GM04504 (cell line): Measurements from ENCODE around the gene PIK3C3.
"Not testable (repeated sequence)": the region's sequence is repeated elsewhere in the genome, so short reads cannot be mapped to it uniquely, and the experiment has no call there.

Source experiments
- DNase-seq: peaks from one replicate; pipeline ENCODE4 v3.0.0-alpha.2; 2012; ENCODE audit warnings: low read depth

Gene PIK3C3

GRCh38 chr18:42025974-42026625 lies 71.1 kb downstream of the PIK3C3 start:
- DNase-seq, result no peak

- DNase-seq, result no peak
These were observed 73.3 kb downstream of the PIK3C3 start for GRCh38 chr18:42028247-42028832.

GRCh38 chr18:42029092-42029491 lies 74.1 kb downstream of the PIK3C3 start:
- no peak for DNase-seq

- DNase-seq, result no peak
These were observed 75.7 kb downstream of the PIK3C3 start for GRCh38 chr18:42030586-42031182.

- no peak for DNase-seq
These were observed 77.4 kb downstream of the PIK3C3 start for GRCh38 chr18:42032447-42032846.

GRCh38 chr18:42033137-42033810 lies 78.2 kb downstream of the PIK3C3 start:
- no peak for DNase-seq

- DNase-seq, result peak; percentile 76
These were observed 83.9 kb downstream of the PIK3C3 start for GRCh38 chr18:42038936-42039335.

GRCh38 chr18:42039396-42039795 lies 84.4 kb downstream of the PIK3C3 start:
- no peak for DNase-seq

- DNase-seq, result no peak
These were observed 86.8 kb downstream of the PIK3C3 start for GRCh38 chr18:42041793-42042192.

GRCh38 chr18:42045346-42045745 lies 90.3 kb downstream of the PIK3C3 start:
- no peak for DNase-seq

GRCh38 chr18:42047721-42048120 lies 92.7 kb downstream of the PIK3C3 start:
- no peak for DNase-seq

GRCh38 chr18:42048158-42048557 lies 93.1 kb downstream of the PIK3C3 start:
- peak; percentile 64 for DNase-seq

- not testable (repeated sequence) for DNase-seq
These were observed 94.5 kb downstream of the PIK3C3 start for GRCh38 chr18:42049536-42049935.

- DNase-seq, result no peak
These were observed 96.4 kb downstream of the PIK3C3 start for GRCh38 chr18:42051411-42051810.

- DNase-seq, result no peak
These were observed 97.2 kb downstream of the PIK3C3 start for GRCh38 chr18:42052122-42052708.

- DNase-seq, result no peak
These were observed 98.3 kb downstream of the PIK3C3 start for GRCh38 chr18:42053188-42053781.

- no peak for DNase-seq
These were observed 109.1 kb downstream of the PIK3C3 start for GRCh38 chr18:42064109-42064508.

- no peak for DNase-seq
These were observed 112.5 kb downstream of the PIK3C3 start for GRCh38 chr18:42067518-42067917.

- DNase-seq, result no peak
These were observed 113.0 kb downstream of the PIK3C3 start for GRCh38 chr18:42068030-42068429.

- no peak for DNase-seq
These were observed 114.0 kb downstream of the PIK3C3 start for GRCh38 chr18:42069036-42069435.

GRCh38 chr18:42072407-42072806 lies 117.4 kb downstream of the PIK3C3 start:
- DNase-seq, result no peak

GRCh38 chr18:42074704-42075103 lies 119.7 kb downstream of the PIK3C3 start:
- no peak for DNase-seq
